ES-I3 (cell line): ENCODE measurements around the gene STK26.
"Not testable (repeated sequence)": the region's sequence is repeated elsewhere in the genome, so short reads cannot be mapped to it uniquely, and the experiment has no call there.

Experiments
- H3K36me3 ChIP-seq: 2 replicates; pipeline ENCODE4 v1.6.1; 2013; ENCODE audit warnings: mild to moderate bottlenecking, low read length, control low read depth, moderate library complexity; ENCODE audit not compliant: insufficient read depth
- H3K4me1 ChIP-seq: 2 replicates; pipeline ENCODE4 v1.6.1; 2013; ENCODE audit warnings: mild to moderate bottlenecking, control low read depth, low read length; ENCODE audit not compliant: insufficient read depth
- H3K9ac ChIP-seq: 2 replicates; pipeline ENCODE4 v1.6.1; 2013; ENCODE audit warnings: low read depth, mild to moderate bottlenecking, low read length, moderate library complexity
- H3K9me3 ChIP-seq: 2 replicates; pipeline ENCODE4 v1.6.1; 2013; ENCODE audit warnings: mild to moderate bottlenecking, low read length, moderate library complexity; ENCODE audit not compliant: control insufficient read depth, insufficient read depth

Gene STK26

GRCh38 chrX:132022967-132023895 is at the start of gene STK26:
Gene STK26 (plus strand): TSS chrX:132023302. CDS start chrX:132023618, 316 bp downstream.
- Histone ChIP-seq H3K36me3 (no peaks in the 10 kb centered on the region), H3K9ac (peak within 1 kb of the TSS; percentile 65), H3K9me3 (no peaks in the 10 kb centered on the region), H3K4me1 (peaks cover 17% of the 10 kb centered on the region)

GRCh38 chrX:131975851-131976250 is 47.3 kb upstream of the STK26 start:
- Histone ChIP-seq H3K4me1 (peaks cover 9% of the 10 kb centered on the region), H3K36me3 (no peaks in the 10 kb centered on the region), H3K9me3 (no peaks in the 10 kb centered on the region), H3K9ac (no peak overlapping the region)

- Histone ChIP-seq H3K4me1 (peaks cover 19% of the 10 kb centered on the region), H3K9ac (no peak overlapping the region), H3K36me3 (no peaks in the 10 kb centered on the region), H3K9me3 (no peaks in the 10 kb centered on the region)
These were observed 45.5 kb upstream of the STK26 start for GRCh38 chrX:131977619-131978018.

GRCh38 chrX:131979116-131979515 is 44.0 kb upstream of the STK26 start:
- Histone ChIP-seq H3K9me3 (no peaks in the 10 kb centered on the region), H3K36me3 (no peaks in the 10 kb centered on the region), H3K4me1 (peaks cover 19% of the 10 kb centered on the region), H3K9ac (no peak overlapping the region)

GRCh38 chrX:131985526-131986049 is 37.5 kb upstream of the STK26 start:
- H3K4me1 ChIP-seq: peaks cover 13% of the 10 kb centered on the region
- H3K9ac ChIP-seq: no peak overlapping the region
- H3K36me3 ChIP-seq: no peaks in the 10 kb centered on the region
- H3K9me3 ChIP-seq: no peaks in the 10 kb centered on the region

- H3K9me3 ChIP-seq: no peaks in the 10 kb centered on the region
- H3K36me3 ChIP-seq: no peaks in the 10 kb centered on the region
- no peaks in the 10 kb centered on the region for H3K4me1 ChIP-seq
- no peak overlapping the region for H3K9ac ChIP-seq
These were observed 35.9 kb upstream of the STK26 start for GRCh38 chrX:131987252-131987651.

- H3K9me3 ChIP-seq: no peaks in the 10 kb centered on the region
- no peak overlapping the region for H3K9ac ChIP-seq
- no peaks in the 10 kb centered on the region for H3K4me1 ChIP-seq
- H3K36me3 ChIP-seq: no peaks in the 10 kb centered on the region
These were observed 34.9 kb upstream of the STK26 start for GRCh38 chrX:131988236-131988635.

GRCh38 chrX:132001127-132001526 is 22.0 kb upstream of the STK26 start:
- no peak overlapping the region for H3K9ac ChIP-seq
- H3K36me3 ChIP-seq: no peaks in the 10 kb centered on the region
- H3K9me3 ChIP-seq: no peaks in the 10 kb centered on the region
- 0 out of 2 replicates have a peak, but pooled peaks cover 4% of the 10 kb centered on the region for H3K4me1 ChIP-seq

- H3K9ac ChIP-seq: no peak overlapping the region
- H3K9me3 ChIP-seq: no peaks in the 10 kb centered on the region
- H3K36me3 ChIP-seq: no peaks in the 10 kb centered on the region
- H3K4me1 ChIP-seq: 0 out of 2 replicates have a peak, but pooled peaks cover 4% of the 10 kb centered on the region
These were observed 18.4 kb upstream of the STK26 start for GRCh38 chrX:132004728-132005127.

GRCh38 chrX:132009350-132009749 is 13.8 kb upstream of the STK26 start:
- Histone ChIP-seq H3K36me3 (no peaks in the 10 kb centered on the region), H3K9me3 (no peaks in the 10 kb centered on the region), H3K9ac (no peak overlapping the region), H3K4me1 (0 out of 2 replicates have a peak, but pooled peaks cover 4% of the 10 kb centered on the region)

- H3K9ac ChIP-seq, H3K4me1 ChIP-seq, H3K36me3 ChIP-seq, H3K9me3 ChIP-seq: not testable (repeated sequence)
These were observed 12.9 kb upstream of the STK26 start for GRCh38 chrX:132010213-132010612.

- no peaks in the 10 kb centered on the region for H3K36me3 ChIP-seq
- H3K9me3 ChIP-seq: no peaks in the 10 kb centered on the region
- H3K4me1 ChIP-seq: peaks cover 6% of the 10 kb centered on the region; the same call in 1 of the 2 replicates
- H3K9ac ChIP-seq: no peak overlapping the region
These were observed 7.2 kb upstream of the STK26 start for GRCh38 chrX:132015875-132016274.

- Histone ChIP-seq H3K4me1 (peaks cover 6% of the 10 kb centered on the region; the same call in 1 of the 2 replicates), H3K36me3 (no peaks in the 10 kb centered on the region), H3K9ac (no peak overlapping the region), H3K9me3 (no peaks in the 10 kb centered on the region)
These were observed 6.3 kb upstream of the STK26 start for GRCh38 chrX:132016628-132017430.

GRCh38 chrX:132017431-132018185 is 5.5 kb upstream of the STK26 start:
- Histone ChIP-seq H3K36me3 (no peaks in the 10 kb centered on the region), H3K9me3 (no peaks in the 10 kb centered on the region), H3K4me1 (peaks cover 6% of the 10 kb centered on the region; the same call in 1 of the 2 replicates), H3K9ac (no peak overlapping the region)
